ENCODE results near the gene TCF7L1.

TCF7L1 gene, protein sequence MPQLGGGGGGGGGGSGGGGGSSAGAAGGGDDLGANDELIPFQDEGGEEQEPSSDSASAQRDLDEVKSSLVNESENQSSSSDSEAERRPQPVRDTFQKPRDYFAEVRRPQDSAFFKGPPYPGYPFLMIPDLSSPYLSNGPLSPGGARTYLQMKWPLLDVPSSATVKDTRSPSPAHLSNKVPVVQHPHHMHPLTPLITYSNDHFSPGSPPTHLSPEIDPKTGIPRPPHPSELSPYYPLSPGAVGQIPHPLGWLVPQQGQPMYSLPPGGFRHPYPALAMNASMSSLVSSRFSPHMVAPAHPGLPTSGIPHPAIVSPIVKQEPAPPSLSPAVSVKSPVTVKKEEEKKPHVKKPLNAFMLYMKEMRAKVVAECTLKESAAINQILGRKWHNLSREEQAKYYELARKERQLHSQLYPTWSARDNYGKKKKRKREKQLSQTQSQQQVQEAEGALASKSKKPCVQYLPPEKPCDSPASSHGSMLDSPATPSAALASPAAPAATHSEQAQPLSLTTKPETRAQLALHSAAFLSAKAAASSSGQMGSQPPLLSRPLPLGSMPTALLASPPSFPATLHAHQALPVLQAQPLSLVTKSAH

DNA sequence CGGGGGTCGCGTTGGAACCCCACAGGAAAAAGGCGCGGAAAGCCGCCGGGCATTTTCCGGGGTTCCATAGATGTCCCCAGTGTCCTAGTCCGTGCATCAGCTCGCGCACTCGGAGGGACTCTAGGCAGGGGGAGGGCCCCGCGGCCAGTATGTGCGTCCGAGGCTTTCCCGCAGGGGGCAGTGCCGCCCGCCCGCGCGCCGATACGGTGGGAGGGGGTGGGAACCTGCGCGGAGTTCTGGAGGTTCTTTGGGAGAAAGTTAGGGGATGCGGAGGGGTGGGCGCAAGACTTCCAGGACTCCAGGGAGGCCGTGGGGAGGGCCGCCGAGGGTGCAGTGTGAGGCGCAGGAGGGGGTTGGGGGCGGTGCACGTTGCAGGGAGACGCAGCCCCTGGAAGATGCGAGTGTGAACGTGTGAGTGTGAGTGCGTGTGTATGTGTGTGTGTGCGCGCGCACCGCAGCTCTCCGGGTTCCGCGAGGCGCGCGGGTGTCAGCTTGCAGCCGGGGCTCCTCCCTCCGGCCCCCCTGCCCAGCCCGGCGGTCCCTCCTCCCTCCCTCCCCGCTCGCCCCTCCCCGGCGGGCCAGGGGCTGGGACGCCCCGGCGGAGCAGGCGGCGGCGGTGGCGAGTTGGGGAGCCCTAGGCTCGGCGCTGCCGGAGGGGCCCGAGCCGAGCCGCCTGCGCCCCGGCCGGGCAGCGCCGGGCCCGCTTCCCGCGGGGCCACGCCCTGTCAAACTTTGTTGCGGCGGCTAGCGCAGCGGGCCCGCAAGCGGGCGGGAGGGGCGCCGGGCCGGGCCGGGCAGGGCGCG is at the start of gene TCF7L1:
TSS of gene TCF7L1 (plus strand) at position 559 of the 804 bp plus-strand sequence. CDS start 293 bp downstream, outside the sequence.
- Mint-ChIP-seq H3K27me3 (peaks cover 55% of the 10 kb centered on the region), H3K4me1 (peaks cover 7% of the 10 kb centered on the region), H3K36me3 (ENCODE audit: low read depth) (no peaks in the 10 kb centered on the region), H3K9me3 (no peaks in the 10 kb centered on the region), H3K4me3 (peak within 1 kb of the TSS; percentile 64), H3K27ac (no peak within 1 kb of the TSS)
- ATAC-seq: peak; percentile 74
- DNase-seq: peak; percentile 60

DNA sequence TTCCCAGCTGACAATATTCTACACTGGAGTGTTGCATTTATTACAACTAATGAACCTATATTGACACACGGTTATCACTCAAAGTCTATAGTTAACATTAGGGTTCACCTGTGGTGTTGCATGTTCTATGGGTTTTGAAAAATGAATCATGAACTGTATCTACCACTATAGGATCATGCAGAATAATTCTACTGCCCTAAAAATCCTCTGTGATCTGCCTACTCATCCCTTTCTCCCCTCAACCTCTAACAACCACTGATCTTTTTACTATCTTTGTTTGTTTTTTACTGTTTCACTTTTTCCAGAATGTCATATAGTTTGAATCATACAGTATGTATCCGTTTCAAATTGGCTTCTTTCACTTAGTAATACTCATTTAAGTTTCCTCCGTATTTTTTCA is 47.6 kb upstream of the TCF7L1 start:
- DNase-seq (no peak), ATAC-seq (peak; percentile 86)
- peaks cover 2% of the 10 kb centered on the region for H3K36me3 Mint-ChIP-seq (ENCODE audit: low read depth)

DNA sequence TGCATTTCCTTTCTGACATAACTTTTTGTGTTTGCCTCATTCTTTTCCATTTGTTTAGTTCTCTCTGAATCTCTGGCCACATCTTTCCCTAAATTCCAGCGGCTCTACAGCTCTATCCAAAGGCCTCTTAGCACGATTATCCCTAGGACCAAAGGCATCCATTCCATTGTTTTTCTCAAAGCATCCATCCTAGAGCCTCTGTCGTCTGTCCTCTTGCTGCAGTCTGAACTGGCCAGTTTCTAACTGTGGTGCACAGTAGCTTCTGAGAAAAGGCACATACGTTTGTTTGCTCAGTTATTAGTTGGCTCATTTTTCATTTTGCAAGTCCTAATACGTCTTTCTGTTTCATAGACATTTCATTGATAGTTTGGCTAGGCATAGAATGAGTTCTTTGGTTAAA is 45.7 kb upstream of the TCF7L1 start:
- peaks cover 17% of the 10 kb centered on the region for H3K27me3 Mint-ChIP-seq
- H3K36me3 Mint-ChIP-seq (ENCODE audit: low read depth): peaks cover 2% of the 10 kb centered on the region
- ATAC-seq: no peak

More for the DNA sequence above, 47.6 kb upstream of the TCF7L1 start:
- H3K4me1 Mint-ChIP-seq: peaks cover 3% of the 10 kb centered on the region
- H3K4me3 Mint-ChIP-seq: no peak overlapping the region
- H3K27me3 Mint-ChIP-seq: peaks cover 20% of the 10 kb centered on the region
- H3K9me3 Mint-ChIP-seq: peaks cover 7% of the 10 kb centered on the region
- no peak overlapping the region for H3K27ac Mint-ChIP-seq

DNA sequence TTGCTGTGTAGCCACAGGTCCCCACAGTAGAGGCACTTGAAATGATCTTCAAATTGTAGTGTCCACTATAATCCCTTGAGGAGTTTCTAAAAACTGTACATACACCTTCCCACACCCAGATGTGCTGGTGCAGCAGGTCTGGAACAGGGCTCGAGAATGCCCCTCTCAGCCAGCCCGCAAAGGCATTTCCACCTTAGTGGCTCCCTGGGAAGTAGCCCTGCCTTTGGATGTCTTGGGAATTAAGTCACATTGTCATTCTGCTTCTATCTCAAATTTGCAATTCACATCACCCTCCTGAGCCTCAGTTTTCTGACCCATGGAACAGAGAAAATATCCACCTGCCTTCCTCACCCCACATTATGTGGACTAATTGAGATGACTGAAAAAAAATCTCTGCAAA is 44.3 kb upstream of the TCF7L1 start:
- H3K36me3 Mint-ChIP-seq (ENCODE audit: low read depth): no peaks in the 10 kb centered on the region
- H3K4me1 Mint-ChIP-seq: peaks cover 3% of the 10 kb centered on the region
- no peak for ATAC-seq
- DNase-seq: no peak
- no peaks in the 10 kb centered on the region for H3K9me3 Mint-ChIP-seq
- no peak overlapping the region for H3K4me3 Mint-ChIP-seq
- H3K27me3 Mint-ChIP-seq: peaks cover 10% of the 10 kb centered on the region
- H3K27ac Mint-ChIP-seq: no peak overlapping the region

More for the DNA sequence above, 45.7 kb upstream of the TCF7L1 start:
- no peaks in the 10 kb centered on the region for H3K9me3 Mint-ChIP-seq
- H3K4me1 Mint-ChIP-seq: peaks cover 3% of the 10 kb centered on the region
- H3K4me3 Mint-ChIP-seq: no peak overlapping the region
- DNase-seq: no peak
- H3K27ac Mint-ChIP-seq: no peak overlapping the region

DNA sequence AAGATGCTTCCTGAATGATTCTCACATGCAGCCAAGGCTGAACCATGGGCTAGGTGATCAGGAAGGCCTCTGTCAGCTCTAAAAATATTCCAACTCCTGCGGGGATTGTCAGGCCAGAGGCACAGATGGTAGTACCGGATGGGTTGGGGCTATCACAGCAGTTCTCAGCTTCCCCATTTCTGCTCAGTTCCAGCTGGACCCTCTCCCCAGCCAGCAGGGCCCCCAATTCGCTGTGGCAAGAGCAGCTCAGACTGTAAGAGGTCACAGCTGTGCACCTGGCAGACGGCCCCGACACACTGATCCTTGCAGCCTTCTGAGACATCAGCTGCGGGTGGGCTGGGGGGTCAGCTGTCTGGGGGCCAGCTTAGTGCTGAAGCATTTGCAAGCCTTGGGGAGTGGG is 43.6 kb upstream of the TCF7L1 start:
- Mint-ChIP-seq H3K4me3 (no peak overlapping the region), H3K9me3 (no peaks in the 10 kb centered on the region), H3K4me1 (peaks cover 3% of the 10 kb centered on the region), H3K27ac (no peak overlapping the region), H3K27me3 (peaks cover 7% of the 10 kb centered on the region), H3K36me3 (ENCODE audit: low read depth) (no peaks in the 10 kb centered on the region)
- DNase-seq: no peak
- ATAC-seq: no peak

GRCh38 chr2:85091838-85092237 is 41.4 kb upstream of the TCF7L1 start:
- DNase-seq (no peak), ATAC-seq (no peak)
- Mint-ChIP-seq H3K27ac (no peak overlapping the region), H3K36me3 (ENCODE audit: low read depth) (no peaks in the 10 kb centered on the region), H3K4me1 (no peaks in the 10 kb centered on the region), H3K27me3 (peaks cover 11% of the 10 kb centered on the region), H3K9me3 (no peaks in the 10 kb centered on the region), H3K4me3 (no peak overlapping the region)

DNA sequence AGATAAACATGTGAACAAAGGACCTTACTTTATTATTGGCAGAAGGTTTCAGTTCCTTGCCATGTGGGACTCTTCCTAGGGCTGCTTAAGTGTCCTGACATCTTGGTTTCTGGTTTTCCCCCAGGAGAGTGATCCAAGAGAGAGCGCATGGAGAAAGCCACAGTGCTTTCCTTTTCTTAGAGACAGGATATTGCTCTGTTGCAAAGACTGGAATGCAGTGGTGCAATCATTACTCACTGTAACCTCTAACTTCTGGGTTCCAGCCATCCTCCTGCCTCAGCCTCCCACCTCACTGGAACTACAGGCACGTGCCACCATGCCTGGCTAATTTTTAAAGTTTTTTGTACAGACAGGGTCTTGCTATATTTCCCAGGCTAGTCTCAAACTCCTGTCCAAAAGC is 38.1 kb upstream of the TCF7L1 start:
- no peak for ATAC-seq
- Mint-ChIP-seq H3K36me3 (ENCODE audit: low read depth) (no peaks in the 10 kb centered on the region), H3K27ac (no peak overlapping the region), H3K4me3 (no peak overlapping the region), H3K4me1 (no peaks in the 10 kb centered on the region), H3K27me3 (peaks cover 8% of the 10 kb centered on the region), H3K9me3 (no peaks in the 10 kb centered on the region)
- no peak for DNase-seq

- ATAC-seq (no peak), DNase-seq (no peak)
- Mint-ChIP-seq H3K4me1 (no peaks in the 10 kb centered on the region), H3K9me3 (no peaks in the 10 kb centered on the region), H3K4me3 (no peak overlapping the region), H3K27ac (no peak overlapping the region), H3K27me3 (peaks cover 8% of the 10 kb centered on the region), H3K36me3 (ENCODE audit: low read depth) (no peaks in the 10 kb centered on the region)
Observed at GRCh38 chr2:85096616-85097015, 36.6 kb upstream of the TCF7L1 start.

- no peak for DNase-seq
- Mint-ChIP-seq H3K27me3 (no peaks in the 10 kb centered on the region), H3K4me3 (no peak overlapping the region), H3K4me1 (no peaks in the 10 kb centered on the region), H3K36me3 (ENCODE audit: low read depth) (no peaks in the 10 kb centered on the region), H3K27ac (no peak overlapping the region), H3K9me3 (no peaks in the 10 kb centered on the region)
- ATAC-seq: no peak
Observed at GRCh38 chr2:85104228-85104627, 29.0 kb upstream of the TCF7L1 start.

- no peak for DNase-seq
- H3K4me1 Mint-ChIP-seq: no peaks in the 10 kb centered on the region
- peaks cover 5% of the 10 kb centered on the region for H3K27me3 Mint-ChIP-seq
- H3K36me3 Mint-ChIP-seq (ENCODE audit: low read depth): no peaks in the 10 kb centered on the region
- no peak for ATAC-seq
- H3K27ac Mint-ChIP-seq: no peak overlapping the region
- no peak overlapping the region for H3K4me3 Mint-ChIP-seq
- H3K9me3 Mint-ChIP-seq: no peaks in the 10 kb centered on the region
Observed at GRCh38 chr2:85106489-85107180, 26.6 kb upstream of the TCF7L1 start.

GRCh38 chr2:85110991-85111560 is 22.1 kb upstream of the TCF7L1 start:
- ATAC-seq: no peak
- no peaks in the 10 kb centered on the region for H3K36me3 Mint-ChIP-seq (ENCODE audit: low read depth)
- H3K4me1 Mint-ChIP-seq: no peaks in the 10 kb centered on the region
- H3K9me3 Mint-ChIP-seq: no peaks in the 10 kb centered on the region
- H3K27ac Mint-ChIP-seq: no peak overlapping the region
- no peak overlapping the region for H3K4me3 Mint-ChIP-seq
- H3K27me3 Mint-ChIP-seq: peaks cover 9% of the 10 kb centered on the region
- DNase-seq: no peak

DNA sequence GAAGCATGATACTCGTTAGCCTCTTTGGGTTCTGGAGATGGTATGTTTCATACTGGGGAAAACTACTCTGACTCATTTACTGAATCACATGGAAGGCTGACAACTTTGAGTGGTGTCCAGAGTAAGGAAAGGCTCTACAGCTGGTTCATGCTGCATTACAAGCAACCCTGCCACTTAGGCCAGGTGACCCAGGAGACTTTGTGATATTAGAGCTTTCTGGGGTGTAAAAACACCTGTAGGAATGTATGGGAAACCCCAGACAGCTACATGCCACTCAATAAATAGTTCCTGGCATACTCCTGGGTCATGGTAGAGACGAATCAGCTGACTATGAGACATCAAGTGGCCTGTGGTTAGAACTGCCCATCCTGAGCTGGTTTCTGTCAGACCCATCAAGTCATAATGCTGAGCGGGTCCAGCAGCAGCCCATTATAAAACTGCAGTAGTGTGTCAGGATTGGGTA is 21.3 kb upstream of the TCF7L1 start:
- ATAC-seq (no peak), DNase-seq (no peak)
- no peak overlapping the region for H3K27ac Mint-ChIP-seq
- H3K4me1 Mint-ChIP-seq: no peaks in the 10 kb centered on the region
- peaks cover 9% of the 10 kb centered on the region for H3K27me3 Mint-ChIP-seq
- no peaks in the 10 kb centered on the region for H3K36me3 Mint-ChIP-seq (ENCODE audit: low read depth)
- H3K4me3 Mint-ChIP-seq: no peak overlapping the region
- H3K9me3 Mint-ChIP-seq: no peaks in the 10 kb centered on the region

GRCh38 chr2:85112906-85113625 is 20.1 kb upstream of the TCF7L1 start:
- no peaks in the 10 kb centered on the region for H3K36me3 Mint-ChIP-seq (ENCODE audit: low read depth)
- no peak overlapping the region for H3K4me3 Mint-ChIP-seq
- no peak for DNase-seq
- no peak overlapping the region for H3K27ac Mint-ChIP-seq
- peaks cover 12% of the 10 kb centered on the region for H3K27me3 Mint-ChIP-seq
- ATAC-seq: no peak
- no peaks in the 10 kb centered on the region for H3K9me3 Mint-ChIP-seq
- no peaks in the 10 kb centered on the region for H3K4me1 Mint-ChIP-seq
